NCI-H226 (cell line): Measurements from ENCODE around the gene NOL6.
"Not testable (repeated sequence)": the region's sequence is repeated elsewhere in the genome, so short reads cannot be mapped to it uniquely, and the experiment has no call there.

Experiments used
- DNase-seq: peaks from one replicate; pipeline ENCODE4 v3.0.0-alpha.2; 2015

Gene NOL6

GRCh38 chr9:33472171-33472880 lies 1.4 kb downstream of the NOL6 start:
- DNase-seq: no peak

DNA sequence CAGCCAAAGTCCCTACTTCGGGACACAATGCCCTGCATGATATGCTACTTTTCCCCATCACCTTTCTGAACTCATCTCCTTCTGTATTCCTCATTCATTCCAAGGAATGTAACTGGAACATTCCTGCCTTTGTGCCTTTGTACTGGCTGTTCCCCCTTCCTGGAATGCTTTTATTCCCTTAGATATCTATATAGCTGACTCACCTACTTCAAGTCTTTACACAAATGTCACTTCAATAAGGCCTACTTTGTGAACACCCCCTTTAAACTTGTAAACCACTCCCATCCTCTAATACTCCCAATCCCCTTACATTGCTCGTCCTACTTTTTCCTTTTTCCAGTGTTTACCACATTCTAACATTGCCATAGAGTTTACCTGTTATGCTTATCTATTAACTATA lies 2.4 kb downstream of the NOL6 start:
- no peak for DNase-seq

GRCh38 chr9:33469891-33470290 lies 3.8 kb downstream of the NOL6 start:
- no peak for DNase-seq

DNA sequence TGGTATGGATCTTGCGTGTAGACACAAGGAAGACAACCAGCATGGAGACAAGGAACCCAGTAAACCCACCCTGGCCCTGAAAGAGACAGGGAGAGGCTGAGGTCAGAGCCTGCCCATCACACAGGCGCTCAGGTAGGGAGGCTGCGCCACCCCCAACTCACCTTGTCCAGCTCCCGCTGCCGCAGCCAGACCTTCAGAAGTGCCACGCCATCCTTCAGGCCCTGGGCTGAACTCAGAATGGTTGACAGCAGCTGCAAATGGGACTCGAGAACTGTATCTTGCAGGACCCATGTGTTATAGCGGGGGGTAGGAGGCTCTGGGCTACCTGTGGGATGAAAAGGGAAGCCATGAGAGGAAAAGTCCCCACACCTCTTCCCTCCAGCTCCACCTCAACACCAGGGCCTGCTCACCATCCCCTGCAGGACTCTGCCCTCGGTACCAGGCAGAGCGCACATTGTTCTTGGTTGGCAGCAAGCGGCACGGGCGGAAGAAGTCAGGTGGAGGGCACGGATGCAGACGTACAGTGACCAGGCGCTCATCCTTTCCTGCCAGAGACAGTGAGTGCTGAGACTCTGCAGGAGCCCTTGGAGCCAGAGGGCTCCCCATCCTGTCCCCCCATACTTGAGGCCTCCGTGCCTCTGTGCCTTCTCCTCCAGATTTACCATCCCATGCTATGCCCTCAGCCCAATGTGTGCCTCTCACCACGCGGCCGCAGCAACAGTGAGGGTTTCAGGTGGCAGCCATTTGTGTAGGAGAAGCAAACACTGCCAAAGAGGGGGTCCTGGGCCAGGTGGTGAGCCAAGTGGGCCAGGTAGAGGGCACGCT lies 4.7 kb downstream of the NOL6 start:
- no peak for DNase-seq

DNA sequence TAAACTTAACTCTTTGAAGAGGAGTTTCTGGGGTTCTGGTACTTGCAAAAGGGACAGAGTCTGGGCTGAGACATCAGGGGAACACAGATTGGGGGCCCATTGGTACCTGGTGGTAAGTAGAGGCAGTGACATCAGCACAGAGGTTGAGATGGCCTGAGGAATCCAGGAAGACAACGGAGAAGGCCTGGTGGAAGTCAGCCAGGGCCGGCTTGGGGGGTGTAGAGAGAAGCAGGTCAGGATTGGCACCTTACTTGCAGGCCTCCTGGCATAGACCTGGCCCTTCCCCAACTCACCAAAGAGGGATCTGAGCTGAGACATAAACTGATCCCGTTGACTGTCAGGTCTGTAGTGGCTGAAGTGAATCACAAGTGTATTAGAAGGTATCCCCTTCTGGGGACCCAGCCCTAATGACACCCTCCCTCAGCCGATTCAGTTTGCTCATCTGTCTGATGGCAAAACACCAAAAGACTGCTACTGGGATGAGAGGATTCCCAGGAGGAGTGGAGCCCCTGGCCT lies 5.5 kb downstream of the NOL6 start:
- DNase-seq: no peak

GRCh38 chr9:33467526-33467925 lies 6.2 kb downstream of the NOL6 start:
- no peak for DNase-seq

DNA sequence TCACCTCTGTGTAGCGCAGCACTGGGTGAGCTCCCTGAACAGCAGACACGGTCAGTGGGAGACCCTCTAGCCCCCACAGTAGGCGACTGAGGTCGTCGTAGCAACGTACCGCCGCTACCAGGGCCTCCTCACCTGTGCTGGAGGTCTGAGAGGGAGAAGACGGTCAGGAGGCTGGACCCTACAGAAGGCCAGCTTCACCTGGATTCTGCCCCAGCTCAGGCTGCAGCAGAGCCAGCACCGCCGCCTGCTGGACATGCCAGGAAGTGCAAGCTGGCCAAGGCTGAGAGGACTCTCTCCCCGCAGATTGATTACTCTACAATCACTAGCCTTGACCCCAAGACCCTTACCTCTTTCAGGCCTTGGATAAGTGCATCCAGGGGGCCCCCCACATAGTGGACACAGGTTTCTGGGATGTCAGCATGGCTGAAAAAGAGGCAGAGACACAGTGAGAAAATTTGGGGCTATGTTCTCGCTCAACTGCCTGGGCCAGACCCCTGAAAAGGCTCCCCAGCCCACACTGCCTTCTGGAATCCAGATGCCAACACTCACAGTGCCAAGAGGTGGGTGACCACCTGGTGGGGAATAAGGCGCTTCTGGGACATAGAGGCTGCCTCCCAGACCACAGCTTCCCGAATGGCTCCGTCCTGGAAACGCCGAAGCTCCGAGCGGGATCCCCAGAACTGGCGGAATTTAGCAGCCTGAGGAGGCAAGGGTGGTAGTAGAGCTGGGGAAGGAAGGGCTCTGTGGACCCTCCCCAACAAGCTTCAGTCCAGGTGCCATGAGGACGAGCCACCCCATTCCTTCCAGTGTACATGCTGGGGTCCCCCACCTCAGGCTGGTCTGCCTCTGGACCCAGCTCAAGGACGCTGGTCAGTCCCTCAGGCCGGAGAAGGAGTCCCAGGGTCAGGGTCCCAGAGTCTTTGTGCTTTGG lies 6.9 kb downstream of the NOL6 start:
- DNase-seq: no peak

- DNase-seq: no peak
Observed at GRCh38 chr9:33465596-33466564, 7.8 kb downstream of the NOL6 start.

- DNase-seq: no peak
Observed at GRCh38 chr9:33465096-33465495, 8.6 kb downstream of the NOL6 start.

DNA sequence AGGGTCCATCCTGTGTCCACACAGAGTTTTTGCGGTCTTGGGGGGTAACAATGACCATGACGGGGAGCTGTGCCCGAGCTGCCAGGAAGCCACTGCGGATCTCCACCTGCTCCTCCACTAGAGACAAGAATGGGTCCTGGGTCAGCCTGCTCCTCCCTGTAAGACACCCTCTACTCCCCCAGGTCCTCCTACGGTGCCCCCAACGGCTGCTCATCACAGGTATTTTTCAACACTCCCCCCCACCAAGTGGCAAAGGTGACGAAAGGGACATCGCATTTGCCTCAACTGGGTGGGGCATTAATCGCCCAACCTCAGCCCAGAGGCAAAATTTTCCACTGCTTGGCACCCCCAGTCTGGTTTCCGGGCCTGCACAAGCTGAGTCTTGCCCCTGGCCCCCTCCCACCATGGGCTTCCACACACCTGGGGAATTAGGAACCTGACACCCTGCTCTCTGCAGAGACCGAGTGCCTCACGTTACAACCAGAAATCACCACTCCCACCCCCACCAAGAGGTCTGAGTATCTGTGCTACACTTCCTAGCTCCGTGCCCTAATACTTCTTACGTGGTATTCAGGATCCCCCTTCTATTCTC lies 9.6 kb downstream of the NOL6 start:
- DNase-seq: no peak

GRCh38 chr9:33463151-33463550 lies 10.6 kb downstream of the NOL6 start:
- DNase-seq: no peak

DNA sequence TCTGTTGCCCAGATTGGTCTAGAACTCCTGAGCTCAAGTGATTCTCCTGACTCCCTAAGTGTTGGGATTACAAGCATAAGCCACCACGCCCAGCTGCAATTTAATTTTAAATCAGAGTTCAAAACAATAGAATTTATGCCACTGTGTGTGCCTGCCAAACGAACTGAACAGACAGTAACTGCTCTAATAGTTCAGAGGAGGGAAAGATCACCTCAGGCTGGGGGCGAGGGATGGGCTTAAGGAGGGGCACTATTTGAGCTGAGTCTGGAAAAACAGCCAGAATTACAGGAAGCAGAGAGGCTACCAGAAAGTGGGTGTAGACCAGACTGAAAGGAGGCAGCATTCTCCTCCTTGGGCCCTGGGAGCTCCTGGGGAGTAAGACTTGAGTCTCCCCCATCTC lies 12.2 kb downstream of the NOL6 start:
- no peak for DNase-seq

GRCh38 chr9:33460854-33461253 lies 12.9 kb downstream of the NOL6 start:
- no peak for DNase-seq

GRCh38 chr9:33459115-33459514 lies 14.6 kb downstream of the NOL6 start:
- DNase-seq: no peak

- peak; percentile 62 for DNase-seq
Observed at GRCh38 chr9:33458444-33458843, 15.3 kb downstream of the NOL6 start.

- DNase-seq: no peak
Observed at GRCh38 chr9:33455945-33456344, 17.8 kb downstream of the NOL6 start.

GRCh38 chr9:33455456-33455855 lies 18.3 kb downstream of the NOL6 start:
- DNase-seq: not testable (repeated sequence)

GRCh38 chr9:33454661-33455026 lies 19.1 kb downstream of the NOL6 start:
- not testable (repeated sequence) for DNase-seq

DNA sequence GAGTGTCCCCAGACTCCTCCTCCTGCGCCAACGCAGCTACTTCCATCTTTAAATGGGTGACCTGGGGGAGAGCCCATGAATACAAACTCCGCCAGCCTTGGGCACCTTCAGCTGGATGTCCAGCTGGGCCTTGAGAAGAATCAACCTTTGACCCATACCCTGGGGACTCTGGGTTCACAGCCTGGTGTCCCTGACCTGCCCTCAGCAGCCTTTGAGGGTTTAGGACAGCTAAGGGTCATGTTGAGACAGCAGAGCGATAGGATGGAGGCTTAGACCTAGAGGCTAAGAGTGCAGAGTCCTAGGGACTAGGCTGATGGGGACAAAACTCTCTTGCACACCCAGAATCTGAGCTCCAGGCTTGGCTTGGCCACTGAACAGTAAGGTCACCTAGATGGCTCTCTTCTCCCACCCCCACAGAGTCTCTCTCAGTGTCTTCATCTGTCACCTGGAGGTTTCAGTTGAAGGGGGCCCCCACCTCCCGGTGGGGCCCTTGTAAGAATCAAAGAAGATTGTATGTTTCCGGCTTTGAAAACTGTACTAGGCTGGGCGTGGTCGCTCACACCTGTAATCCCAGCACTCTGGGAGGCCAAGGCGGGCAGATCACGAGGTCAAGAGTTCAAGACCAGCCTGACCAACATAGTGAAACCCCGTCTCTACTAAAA lies 19.6 kb downstream of the NOL6 start:
- DNase-seq: no peak

- DNase-seq: peak; percentile 4
Observed at GRCh38 chr9:33453286-33453860, 20.4 kb downstream of the NOL6 start.
